GM21717 (cell line): ENCODE results near the gene GRIK1.
"Not testable (repeated sequence)": the region's sequence is repeated elsewhere in the genome, so short reads cannot be mapped to it uniquely, and the experiment has no call there.

ENCODE experiments used
- ATAC-seq: cut with Tn5 transposase; IDR thresholded peaks from one replicate; pipeline ENCODE4 v1.9.1; 2021; ENCODE audit warnings: mild to moderate bottlenecking, moderate library complexity; ENCODE audit not compliant: unreplicated experiment

The GRIK1 gene

DNA sequence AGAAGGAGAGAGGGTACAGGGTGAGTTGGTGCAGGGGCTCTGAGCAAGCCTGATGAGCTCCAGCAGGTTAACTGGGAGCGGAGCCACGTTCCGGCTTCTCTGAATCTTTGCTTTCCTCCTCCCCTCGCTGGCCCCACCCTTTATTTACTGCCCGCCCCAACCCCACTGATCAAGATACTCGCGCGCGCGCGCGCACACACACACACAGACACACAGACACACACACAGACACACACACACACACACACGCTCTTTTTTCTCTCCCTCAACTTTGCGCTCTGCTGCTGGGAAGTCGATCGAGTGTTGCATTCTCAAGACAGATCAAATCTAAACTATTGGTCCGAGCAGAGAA, at the start of gene GRIK1:
Gene GRIK1, minus strand, starts transcription at position 73 of the 352 bp plus-strand sequence.
- no peak for ATAC-seq

DNA sequence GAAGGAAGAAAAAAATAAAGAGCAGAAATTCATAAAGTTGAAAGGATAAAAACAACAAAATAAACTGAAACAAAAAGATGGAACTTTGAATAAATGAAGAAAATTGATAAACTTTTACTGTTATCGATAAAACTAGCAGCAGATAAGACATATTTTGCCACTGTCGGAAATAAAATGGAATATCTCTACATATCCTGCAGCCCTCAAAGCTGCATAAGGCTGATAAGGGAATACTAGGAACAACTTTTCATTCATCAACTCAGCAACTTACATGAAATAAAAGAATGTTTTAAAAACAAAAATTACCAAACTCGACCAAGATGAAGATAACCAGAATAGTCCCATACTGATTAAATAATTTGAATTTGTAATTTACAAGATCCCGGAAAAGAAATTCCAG, 48.0 kb upstream of the GRIK1 start:
- no peak for ATAC-seq

DNA sequence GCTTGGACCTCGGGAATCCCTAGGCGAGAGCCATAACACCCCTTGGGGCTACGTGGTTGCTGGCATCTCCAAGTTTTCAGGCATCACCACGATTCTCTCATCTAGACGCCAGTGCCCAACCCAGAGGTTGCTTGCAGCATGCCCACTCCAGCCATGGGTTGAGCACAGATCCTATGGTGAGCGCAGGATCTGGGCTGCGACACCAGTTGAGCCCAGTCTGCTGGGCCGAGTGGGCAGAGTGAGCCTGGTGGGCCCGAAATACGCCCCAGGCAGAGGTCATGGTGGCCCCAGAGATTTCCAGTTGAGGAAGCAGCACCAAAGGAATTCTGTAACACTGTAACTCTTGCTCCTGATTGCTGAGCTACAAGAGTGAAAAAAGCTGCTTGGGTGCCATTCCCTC, 46.1 kb upstream of the GRIK1 start:
- no peak for ATAC-seq

DNA sequence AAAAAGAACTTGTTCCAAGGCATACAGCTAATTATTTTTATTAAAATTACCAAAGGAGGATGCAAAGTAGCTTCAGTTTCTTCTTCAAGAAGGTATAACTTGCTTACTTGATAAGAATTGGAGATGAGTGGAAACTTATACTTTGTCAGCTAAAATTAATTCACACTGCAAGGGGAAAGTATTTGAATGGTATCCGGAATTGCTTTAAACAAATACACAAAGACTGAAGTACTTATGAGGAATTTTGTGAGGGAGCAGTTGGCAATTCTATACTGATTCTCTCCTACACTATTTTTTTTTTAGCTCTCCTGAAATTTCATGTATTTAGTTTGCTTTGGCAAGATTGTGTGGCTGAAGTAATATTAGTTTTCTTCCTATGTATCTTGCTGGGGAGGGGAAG, 39.2 kb upstream of the GRIK1 start:
- ATAC-seq = no peak

DNA sequence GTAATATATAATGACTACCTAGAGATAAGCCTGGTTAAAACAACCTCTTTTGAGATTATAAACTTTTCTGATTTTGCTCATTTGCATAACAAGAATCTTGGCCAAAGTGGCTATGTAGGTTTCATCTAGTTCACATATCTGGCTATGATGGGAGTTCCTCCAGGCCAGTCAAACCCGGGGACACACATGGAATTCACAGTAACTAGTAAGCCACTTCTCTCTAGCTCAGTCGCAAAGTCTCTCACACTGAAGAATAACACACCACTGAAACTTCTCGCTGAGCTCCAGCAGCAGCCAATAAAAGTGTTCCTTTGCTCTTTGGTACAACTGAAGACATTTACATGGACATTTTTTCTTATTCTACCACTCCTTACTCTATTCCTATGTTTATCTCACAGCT, 36.0 kb upstream of the GRIK1 start:
- ATAC-seq = no peak

DNA sequence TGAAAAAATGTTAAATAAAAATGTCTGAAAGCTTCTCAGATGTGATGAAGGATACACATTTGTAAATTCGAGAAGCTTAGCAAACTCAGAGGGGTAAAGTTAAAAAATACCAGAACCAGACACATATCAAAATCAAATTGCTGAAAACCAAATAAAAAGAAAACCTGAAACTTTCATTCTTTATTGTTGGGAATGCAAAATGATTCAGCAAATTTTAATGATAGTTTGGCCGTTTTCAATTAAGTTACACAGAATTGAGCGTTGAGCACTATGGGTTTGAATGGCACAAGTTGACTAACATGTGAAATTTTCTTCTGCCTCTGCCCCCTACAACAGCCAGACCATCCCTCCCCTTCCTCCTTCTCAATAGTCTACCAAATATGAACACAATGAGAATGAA, 33.5 kb upstream of the GRIK1 start:
- ATAC-seq = no peak

DNA sequence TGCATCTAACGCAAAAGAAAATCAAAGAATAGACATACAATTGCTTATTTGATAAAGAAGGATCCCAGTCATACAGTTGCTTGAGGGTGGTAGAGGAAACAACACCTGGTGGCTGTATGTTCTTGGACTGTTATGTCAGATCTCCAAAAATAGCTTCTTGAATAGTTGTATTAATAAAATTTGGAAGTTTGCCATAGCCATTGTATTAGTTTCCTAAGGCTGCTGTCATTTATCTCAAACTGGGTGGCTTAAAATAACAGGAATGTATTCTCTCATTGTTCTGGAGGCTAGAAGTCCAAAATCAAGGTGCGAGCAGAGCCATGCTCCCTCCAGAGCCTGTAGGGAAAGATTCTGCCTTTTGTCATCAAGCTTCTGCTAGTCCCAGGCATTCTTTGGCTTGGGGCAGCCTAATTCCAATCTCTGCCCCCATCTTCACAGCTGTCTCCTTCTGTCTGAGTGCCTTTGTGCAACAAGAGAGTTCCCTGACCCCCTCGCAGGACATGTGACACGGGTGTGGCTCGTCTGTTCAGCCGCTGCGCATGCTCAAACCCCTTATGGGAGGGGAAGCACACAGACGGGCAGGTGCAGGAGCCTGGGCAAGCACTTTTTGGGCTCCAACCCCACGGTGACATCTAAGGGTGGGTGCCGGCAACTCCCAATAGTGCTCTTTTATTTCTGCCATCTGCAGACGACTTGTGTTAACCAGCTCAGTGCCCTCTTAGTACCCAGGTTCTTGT, 21.7 kb upstream of the GRIK1 start:
- no peak for ATAC-seq

DNA sequence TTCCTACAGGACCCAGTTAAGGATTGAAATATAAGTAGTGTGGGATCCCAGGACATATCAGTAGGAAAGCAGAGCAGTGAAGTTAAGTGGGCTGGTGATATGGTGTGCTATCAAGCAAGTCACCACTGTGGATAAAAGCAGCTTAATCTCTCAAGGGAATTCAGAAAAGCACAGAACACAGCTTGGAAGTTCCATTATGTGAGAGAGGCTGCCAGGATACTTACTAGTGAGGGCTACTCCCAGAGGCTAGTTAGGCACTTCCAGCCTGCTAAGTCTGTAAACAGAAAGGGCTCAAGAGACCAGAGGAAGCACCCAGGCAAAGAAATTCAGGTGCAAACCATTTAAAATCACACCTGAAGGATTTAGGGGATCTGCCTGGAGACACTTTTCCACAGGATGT, 18.8 kb upstream of the GRIK1 start:
- ATAC-seq = no peak

DNA sequence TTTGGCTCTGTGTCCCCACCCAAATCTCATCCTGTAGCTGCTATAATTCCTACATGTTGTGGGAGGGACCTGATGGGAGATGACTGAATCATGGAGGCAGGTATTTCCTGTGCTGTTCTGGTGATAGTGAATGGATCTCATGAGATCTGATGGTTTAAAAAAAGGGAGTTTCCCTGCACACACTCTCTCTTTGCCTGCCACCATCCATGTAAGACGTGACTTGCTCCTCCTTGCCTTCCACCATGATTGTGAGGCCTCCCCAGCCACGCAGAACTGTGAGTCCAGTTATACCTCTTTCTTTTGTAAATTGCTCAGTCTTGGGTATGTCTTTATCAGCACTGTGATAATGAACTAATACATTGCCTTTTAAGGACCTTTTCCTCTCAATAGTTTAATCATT, 18.2 kb upstream of the GRIK1 start:
- ATAC-seq = not testable (repeated sequence)

DNA sequence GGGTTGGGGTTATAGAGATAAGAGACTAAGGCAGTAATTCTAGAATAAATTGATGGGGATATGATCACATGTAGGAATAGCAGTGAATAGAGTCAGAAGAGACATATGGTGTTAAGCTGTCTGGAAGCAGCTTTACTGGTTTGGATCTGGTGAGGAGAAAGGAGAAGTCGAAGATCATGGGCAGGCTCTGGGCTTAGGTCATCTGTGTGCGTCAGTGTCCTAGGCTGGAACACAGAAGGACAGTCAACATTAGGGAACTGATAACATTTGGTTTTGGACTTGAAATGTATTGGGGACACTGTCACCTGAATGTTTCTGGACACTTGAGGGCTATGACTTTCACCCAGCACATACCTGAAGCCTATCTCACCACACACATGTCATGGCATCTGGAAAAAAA, 13.9 kb upstream of the GRIK1 start:
- ATAC-seq = no peak

DNA sequence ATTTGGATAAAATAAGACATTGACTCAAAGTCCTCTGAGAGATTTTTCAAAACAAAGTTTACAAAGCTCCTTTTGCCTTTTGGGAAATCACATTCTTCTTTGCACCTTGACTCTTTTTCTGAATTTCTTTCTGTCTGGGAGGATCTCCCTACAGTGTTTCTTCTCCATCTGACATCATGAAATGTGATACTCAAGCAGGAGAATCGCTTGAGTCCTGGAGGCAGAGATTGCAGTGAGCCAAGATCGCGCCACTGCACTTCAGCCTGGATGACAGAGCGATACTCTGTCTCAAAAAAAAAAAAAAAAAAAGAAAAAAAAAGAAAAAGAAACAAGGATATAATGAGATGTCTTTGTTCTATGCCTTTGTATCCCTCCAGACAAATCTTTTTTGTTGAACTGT, 13.3 kb upstream of the GRIK1 start:
- ATAC-seq = no peak

DNA sequence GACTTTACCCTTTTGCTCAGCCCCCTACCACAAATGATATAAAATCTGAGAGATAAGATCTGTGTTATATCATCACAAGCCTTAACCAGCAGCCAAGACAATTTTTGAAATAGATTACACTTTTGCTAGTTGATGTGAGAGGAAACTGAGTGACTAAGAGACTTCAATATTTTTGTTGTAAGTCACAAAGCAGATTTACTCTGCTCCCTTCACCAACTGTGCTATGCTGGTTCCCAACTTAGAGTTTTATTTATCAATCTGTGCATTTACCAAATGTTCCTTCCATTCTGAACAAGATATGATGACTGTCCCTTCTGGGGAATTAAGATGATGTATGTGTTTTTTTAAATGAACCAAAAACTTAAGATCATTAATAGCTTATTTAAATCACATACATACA, 12.1 kb upstream of the GRIK1 start:
- ATAC-seq = no peak

DNA sequence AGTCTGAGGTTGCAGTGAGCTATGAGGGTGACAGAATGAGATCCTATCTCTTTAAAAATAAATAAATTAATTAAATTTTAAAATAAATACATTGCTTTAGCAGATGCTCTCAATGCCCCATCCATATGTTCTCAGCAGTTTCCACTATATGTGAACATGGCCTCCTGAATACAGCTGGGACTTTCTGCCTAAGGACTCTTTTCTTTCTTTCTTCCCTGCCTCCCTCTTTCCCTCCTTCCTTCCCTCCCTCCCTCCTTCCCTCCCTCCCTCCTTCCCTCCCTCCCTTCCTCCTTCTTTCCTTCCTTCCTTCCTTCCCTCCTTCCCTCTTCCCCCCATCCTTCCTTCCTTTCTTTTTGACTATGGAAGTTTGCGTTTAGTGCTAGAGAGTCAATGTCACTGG, 10.2 kb upstream of the GRIK1 start:
- ATAC-seq = no peak

DNA sequence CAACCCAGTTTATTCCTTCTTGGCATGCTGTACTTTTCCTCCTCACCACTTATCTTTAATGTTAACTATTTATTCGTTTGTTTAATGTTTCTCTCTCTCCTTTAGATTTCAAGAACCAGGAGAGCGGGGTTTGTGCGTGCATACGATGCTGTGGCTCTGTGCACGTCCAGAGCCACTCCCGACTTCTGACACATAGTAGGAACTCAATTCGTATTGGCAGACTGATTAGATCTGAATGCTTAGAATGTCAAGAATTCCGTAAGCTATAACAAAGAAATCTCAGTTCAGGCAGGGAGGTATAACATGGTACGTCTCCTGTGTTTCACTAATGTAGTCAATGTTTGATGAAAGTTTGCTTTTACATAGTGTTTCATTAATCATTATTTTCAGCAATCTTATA, 7.3 kb upstream of the GRIK1 start:
- ATAC-seq = no peak

DNA sequence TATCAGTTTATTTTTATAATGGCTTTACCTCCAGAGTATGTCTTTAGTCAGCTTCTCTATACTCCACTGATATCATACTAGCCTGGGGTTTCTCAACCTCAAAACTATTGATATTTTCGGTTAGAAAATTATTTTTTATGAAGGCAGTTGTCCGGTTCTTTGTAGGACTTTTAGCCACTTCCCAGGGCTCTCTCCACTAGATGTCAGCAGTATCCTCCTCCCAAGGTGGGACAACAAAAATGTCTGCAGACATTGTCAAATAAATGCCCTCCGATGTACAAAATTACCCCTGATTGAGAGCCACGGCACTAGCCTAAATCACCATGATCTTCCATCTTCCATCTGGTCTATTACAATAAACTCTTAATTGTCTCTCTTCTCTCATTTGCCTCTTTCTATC, 4.1 kb upstream of the GRIK1 start:
- ATAC-seq = no peak

DNA sequence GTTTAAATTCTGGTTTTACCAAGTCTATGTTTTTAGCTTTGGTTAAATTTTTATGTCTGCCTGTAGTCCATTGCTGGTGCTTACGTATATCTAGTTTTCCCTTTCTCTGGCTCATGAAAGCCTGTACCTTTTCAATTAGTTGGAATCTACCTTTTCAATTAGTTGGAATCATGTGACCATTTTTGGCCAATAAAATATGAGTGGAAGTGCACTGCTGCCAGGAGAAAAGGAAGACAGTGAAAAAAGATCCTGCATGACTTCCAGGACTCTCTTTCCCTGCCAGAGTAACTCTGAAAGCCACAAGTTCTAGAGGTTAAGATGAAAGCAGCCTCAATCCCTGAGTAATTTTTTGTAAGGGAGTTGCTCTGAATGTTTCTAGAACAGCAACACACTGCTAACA, 2.2 kb upstream of the GRIK1 start:
- no peak for ATAC-seq

DNA sequence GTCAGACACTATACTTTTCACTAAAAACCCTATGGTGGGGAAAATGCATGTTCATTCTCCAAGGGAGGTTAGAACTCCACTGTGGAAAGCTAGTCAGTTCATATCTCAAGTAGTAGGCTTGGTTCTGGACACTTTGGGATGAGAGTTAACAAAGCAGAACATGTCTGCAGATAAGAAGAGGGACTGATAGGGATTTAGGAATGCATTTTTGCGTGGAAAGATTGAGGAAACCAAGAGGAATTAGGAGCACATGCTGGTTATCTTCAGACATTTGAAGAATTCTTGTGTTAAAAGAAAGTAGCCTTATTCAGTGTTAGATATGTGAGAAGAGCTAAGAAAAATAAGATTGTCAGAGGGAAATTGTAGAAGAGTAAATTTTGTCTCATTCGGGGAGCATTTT, 1.2 kb upstream of the GRIK1 start:
- ATAC-seq = no peak

DNA sequence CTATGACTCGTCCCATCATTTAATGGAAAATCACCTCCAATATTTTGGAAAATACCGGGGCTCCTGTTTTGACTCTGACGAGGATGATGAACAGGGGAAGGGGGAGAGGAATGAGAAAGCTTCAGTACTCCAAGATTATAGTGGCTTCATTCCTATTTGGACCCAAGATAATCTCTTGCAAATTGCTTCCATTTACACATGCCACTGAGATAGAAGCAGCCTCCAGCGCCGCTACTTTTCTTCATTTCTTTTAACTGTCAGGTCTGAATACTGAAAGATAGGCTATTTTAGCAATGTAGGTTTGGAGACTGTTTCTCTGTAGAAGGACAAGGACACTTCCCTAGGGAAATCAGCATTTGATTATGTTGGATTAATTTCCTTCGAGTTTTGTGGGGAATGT, 565 bp upstream of the GRIK1 start:
- no peak for ATAC-seq

DNA sequence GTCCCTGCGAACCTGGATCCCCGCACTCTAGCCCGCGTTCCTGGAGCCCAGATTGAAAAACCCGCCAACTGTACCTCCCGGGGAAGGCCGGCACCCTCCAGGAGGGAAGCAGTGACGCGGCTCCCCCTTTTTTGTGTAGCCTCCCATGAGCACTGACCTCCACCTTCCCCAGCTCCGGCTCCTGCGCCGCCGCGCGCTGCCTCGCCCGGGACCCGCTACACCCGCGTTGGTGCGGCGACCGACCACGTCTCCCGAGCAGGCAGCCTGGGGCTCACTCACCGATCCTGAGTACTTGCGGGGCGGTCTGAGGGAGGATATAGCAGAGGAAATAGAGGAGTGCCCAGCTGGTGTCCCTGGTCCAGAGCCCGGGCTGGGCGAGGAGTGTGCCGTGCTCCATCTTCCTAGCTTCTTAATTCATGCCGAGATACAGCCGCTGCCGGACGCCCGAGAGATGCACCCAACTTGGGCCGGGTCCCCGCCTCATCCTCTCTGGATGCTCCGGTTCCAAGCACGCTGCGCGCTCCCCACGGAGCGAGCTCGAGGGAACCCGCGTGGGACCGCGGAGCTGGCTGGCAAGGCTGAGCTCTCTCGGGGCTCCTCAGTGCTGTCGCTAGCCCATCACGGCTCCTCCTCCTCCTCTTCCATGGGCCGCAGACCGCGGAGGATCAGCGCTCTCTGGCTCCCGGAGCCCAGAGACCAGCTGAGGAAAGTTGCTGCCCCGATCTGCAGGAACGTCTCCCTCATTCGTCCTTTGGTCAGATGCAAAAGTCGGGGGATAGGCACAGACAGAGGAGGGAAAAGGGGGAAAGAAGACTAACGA, 482 bp downstream of the GRIK1 start:
- no peak for ATAC-seq

DNA sequence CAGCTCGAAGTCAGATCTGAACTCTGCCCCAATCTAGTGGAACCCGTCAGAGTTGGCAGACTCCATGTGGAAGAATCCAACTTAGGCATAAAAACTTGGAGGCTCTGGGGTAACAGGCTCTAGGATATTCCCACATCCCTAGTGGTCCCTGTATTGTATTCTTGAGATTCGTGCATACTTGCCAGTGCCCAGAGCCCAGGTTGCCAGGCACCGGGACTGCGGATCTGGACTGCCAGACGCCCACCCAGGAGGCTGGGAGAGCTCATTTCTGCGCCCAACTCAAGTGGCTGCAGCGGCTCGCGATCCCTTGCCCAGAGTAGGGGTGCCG, 1.1 kb downstream of the GRIK1 start:
- ATAC-seq = no peak

DNA sequence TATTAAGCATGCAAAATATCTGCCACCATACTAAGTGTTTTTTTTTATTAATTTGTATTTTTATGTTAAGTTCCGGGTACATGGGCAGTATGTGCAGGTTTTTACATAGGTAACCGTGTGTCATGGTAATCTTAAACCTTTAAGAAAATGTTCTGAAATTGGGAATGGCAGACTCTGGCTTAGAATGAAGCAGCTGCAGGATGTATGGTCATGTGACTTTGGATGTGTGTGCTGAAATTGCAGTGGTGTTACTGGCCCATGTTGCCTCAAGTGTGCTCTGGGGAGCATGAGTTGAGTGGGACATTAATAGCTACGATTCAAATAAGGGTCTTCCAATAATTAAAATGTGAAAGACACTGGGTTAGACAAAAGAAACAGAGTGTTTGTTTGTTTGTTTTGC, 6.7 kb downstream of the GRIK1 start:
- no peak for ATAC-seq

DNA sequence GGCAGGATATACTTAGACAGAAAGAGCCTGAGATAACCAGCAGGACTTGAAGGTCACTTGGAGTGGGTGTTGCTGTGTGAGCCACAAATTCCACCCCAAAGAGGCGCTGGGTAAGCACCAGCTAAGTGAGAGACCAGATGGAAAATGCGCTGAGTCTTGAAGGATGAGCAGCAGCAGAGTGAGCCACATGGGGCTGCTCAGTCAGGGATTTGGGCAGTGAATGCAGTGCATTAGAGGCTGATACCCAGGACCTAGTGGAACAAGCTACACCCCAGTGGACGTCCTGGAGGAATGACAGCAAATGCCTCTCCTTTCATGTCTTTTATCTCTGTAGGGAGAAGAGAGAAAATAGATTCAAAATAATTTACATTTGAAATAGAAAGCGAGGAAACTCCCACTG, 11.3 kb downstream of the GRIK1 start:
- ATAC-seq = no peak

DNA sequence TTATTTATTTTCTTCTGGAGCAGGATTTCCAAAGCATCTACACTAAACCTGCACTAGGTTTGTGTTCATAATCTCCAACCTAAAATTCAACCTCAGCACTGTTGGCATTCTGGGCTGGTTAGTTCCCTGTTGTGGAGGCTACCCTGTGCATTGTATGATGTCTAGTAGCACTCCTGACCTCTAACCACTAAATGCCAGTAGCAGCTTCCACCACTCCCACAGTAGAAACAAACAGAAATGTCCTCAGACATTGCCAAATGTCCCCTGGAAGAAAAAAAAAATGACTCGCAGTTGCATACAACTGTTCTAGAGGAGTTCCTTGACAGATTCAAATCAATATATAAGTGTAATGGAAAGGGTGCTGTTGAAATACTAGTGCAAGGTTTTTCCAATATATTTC, 18.9 kb downstream of the GRIK1 start:
- ATAC-seq = no peak
